ENCODE data around the gene STXBP6. TPM values are rescaled to one million over a fixed set of nuclear protein-coding genes. Genes with fewer than 3 reads are reported as not detected.

The STXBP6 gene
- total RNA-seq, 2 experiments from 2014 or later = not detected

DNA sequence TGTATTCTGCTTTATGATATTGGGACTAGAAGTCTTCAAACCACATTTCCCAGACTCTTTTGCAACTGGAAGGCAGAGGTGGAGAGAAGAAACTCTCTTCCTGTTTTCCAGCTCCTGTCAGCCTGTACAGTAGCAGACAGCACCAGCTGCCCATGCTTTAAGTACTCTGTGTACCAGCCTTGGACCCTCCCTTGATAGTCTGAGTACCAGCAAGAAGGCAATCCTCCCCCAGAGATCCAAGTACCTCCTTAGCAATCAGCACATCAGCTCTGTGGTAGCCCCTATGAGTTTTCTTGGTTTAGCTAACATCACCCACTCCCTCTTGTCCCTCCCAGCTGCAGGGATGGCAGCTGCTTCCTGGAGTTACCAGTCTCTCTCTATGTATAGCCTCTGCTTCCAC lies 56.3 kb downstream of the STXBP6 start:
- TF ChIP-seq, protein P1, sequence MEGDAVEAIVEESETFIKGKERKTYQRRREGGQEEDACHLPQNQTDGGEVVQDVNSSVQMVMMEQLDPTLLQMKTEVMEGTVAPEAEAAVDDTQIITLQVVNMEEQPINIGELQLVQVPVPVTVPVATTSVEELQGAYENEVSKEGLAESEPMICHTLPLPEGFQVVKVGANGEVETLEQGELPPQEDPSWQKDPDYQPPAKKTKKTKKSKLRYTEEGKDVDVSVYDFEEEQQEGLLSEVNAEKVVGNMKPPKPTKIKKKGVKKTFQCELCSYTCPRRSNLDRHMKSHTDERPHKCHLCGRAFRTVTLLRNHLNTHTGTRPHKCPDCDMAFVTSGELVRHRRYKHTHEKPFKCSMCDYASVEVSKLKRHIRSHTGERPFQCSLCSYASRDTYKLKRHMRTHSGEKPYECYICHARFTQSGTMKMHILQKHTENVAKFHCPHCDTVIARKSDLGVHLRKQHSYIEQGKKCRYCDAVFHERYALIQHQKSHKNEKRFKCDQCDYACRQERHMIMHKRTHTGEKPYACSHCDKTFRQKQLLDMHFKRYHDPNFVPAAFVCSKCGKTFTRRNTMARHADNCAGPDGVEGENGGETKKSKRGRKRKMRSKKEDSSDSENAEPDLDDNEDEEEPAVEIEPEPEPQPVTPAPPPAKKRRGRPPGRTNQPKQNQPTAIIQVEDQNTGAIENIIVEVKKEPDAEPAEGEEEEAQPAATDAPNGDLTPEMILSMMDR (IDR thresholded peaks at IDR 0.05) = no peak
- Histone ChIP-seq H3K36me3 (ENCODE audit: insufficient read depth, low read length) (no peaks in the 10 kb centered on the region), H3K9me3 (ENCODE audit: control insufficient read depth in 1 of 2, insufficient read depth in 1 of 2, low read length in 2 of 2) (no peaks in the 10 kb centered on the region), H3K4me3 (ENCODE audit: low read length) (no peak overlapping the region), H3K27me3 (ENCODE audit: control insufficient read depth in 1 of 2, insufficient read depth in 2 of 2, low read length in 2 of 2) (no peaks in the 10 kb centered on the region), H3K27ac (ENCODE audit: low read depth in 1 of 2, low read length in 2 of 2) (no peak overlapping the region), H3K4me1 (ENCODE audit: insufficient read depth, low read length) (no peaks in the 10 kb centered on the region)
- intact Hi-C loops (cut with DNase I, micrococcal nuclease) = no loop called here
- Mint-ChIP-seq H3K36me3 (ENCODE audit: low read depth) (no peaks in the 10 kb centered on the region), H3K27ac (no peak overlapping the region), H3K4me1 (ENCODE audit: low read depth) (no peaks in the 10 kb centered on the region), H3K27me3 (peaks cover 6% of the 10 kb centered on the region), H3K4me3 (no peak overlapping the region), H3K9me3 (no peaks in the 10 kb centered on the region)
- ATAC-seq (ENCODE audit: poor library complexity) (no peak), DNase-seq (no peak)
- POLR2A ChIA-PET = no interaction called here
- CTCF ChIA-PET = no interaction called here

DNA sequence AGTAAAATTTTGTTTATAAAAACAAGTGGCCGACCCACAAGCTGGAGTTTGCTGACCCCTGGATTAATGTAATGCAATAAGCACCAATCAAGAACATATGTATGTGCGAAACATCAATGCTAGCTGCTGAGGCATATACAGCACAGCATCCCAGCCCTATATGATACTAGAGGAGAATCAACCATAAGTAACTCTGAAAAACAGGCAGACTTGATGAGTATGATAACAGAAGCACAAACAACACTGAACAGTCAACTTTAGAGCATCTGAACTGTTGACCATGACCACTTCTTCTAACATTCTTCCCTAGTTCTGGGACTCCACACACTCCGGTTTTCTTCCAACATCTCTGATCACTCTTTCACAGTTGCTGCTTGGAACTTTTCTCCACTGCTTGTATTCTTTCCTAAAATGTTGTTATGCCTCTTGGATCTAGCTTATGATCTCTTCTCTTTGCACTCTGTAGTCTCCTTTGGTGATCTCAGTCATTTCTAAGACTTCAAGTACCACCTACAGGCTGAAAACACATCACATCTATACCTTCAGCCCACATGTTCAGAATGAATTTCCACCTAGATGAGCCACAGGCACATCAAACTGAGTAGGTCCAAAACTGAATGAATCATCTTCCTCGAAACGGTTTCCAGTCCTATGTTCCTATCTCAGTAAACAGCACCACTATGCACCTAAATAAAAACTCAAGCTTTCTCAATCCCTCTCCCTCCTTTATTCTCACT lies 57.2 kb downstream of the STXBP6 start:
- H3K4me3 ChIP-seq (ENCODE audit: low read length) = no peak overlapping the region
- H3K9me3 ChIP-seq (ENCODE audit: control insufficient read depth in 1 of 2, insufficient read depth in 1 of 2, low read length in 2 of 2) = no peaks in the 10 kb centered on the region
- H3K9me3 Mint-ChIP-seq = no peaks in the 10 kb centered on the region
- H3K27ac Mint-ChIP-seq = no peak overlapping the region
- H3K27me3 Mint-ChIP-seq = peaks cover 9% of the 10 kb centered on the region
- no peaks in the 10 kb centered on the region for H3K36me3 Mint-ChIP-seq (ENCODE audit: low read depth)
- ATAC-seq (ENCODE audit: poor library complexity) (no peak), DNase-seq (no peak)
- H3K4me1 Mint-ChIP-seq (ENCODE audit: low read depth) = no peaks in the 10 kb centered on the region
- CTCF ChIA-PET = no interaction called here
- H3K27ac ChIP-seq (ENCODE audit: low read depth in 1 of 2, low read length in 2 of 2) = no peak overlapping the region
- H3K27me3 ChIP-seq (ENCODE audit: control insufficient read depth in 1 of 2, insufficient read depth in 2 of 2, low read length in 2 of 2) = no peaks in the 10 kb centered on the region
- intact Hi-C loops (cut with DNase I, micrococcal nuclease) = no loop called here
- TF ChIP-seq, protein P1 (IDR thresholded peaks at IDR 0.05) = no peak
- POLR2A ChIA-PET = interaction anchor here (0.7 kb wide), 1 partner anchor 9 kb away, joined by 3 read pairs; no protein-coding TSS in a partner anchor
- H3K4me1 ChIP-seq (ENCODE audit: insufficient read depth, low read length) = no peaks in the 10 kb centered on the region
- H3K36me3 ChIP-seq (ENCODE audit: insufficient read depth, low read length) = no peaks in the 10 kb centered on the region
- H3K4me3 Mint-ChIP-seq = no peak overlapping the region

DNA sequence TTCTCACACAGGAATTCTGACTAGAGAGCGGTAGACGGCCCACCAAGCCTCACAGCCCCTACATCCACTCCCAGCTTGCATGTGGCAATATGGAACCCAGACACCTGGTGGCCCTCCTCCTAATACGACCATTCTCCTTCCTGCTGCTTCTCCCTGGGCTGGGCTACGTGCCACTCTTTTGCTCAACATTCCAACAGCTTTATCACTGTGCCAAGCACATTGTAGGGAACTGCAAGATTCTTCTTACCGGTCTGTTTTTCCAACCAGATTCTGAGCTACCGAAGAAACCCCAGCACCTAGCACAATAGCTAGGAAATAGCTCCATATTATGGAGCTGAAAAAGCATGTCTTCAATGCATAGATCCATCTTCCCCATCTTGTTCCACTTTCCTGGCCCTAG lies 58.1 kb downstream of the STXBP6 start:
- Histone ChIP-seq H3K4me1 (ENCODE audit: insufficient read depth, low read length) (no peaks in the 10 kb centered on the region), H3K36me3 (ENCODE audit: insufficient read depth, low read length) (no peaks in the 10 kb centered on the region), H3K27me3 (ENCODE audit: control insufficient read depth in 1 of 2, insufficient read depth in 2 of 2, low read length in 2 of 2) (no peaks in the 10 kb centered on the region), H3K9me3 (ENCODE audit: control insufficient read depth in 1 of 2, insufficient read depth in 1 of 2, low read length in 2 of 2) (no peaks in the 10 kb centered on the region), H3K4me3 (ENCODE audit: low read length) (no peak overlapping the region), H3K27ac (ENCODE audit: low read depth in 1 of 2, low read length in 2 of 2) (no peak overlapping the region)
- ChIA-PET CTCF (no interaction called here), POLR2A (no interaction called here)
- H3K27ac Mint-ChIP-seq = no peak overlapping the region
- H3K4me3 Mint-ChIP-seq = no peak overlapping the region
- DNase-seq = no peak
- H3K36me3 Mint-ChIP-seq (ENCODE audit: low read depth) = no peaks in the 10 kb centered on the region
- intact Hi-C loops (cut with DNase I, micrococcal nuclease) = no loop called here
- ATAC-seq (ENCODE audit: poor library complexity) = no peak
- H3K27me3 Mint-ChIP-seq = peaks cover 8% of the 10 kb centered on the region
- no peaks in the 10 kb centered on the region for H3K9me3 Mint-ChIP-seq
- TF ChIP-seq, protein P1 (IDR thresholded peaks at IDR 0.05) = no peak
- no peaks in the 10 kb centered on the region for H3K4me1 Mint-ChIP-seq (ENCODE audit: low read depth)

Measured in CD4-positive, alpha-beta T cell (primary cell).